A673 (cell line): ENCODE data around the gene CCDC6. TPM values are rescaled to one million over a fixed set of nuclear protein-coding genes. Genes with fewer than 3 reads are reported as not detected.
"Not testable (repeated sequence)": the region's sequence is repeated elsewhere in the genome, so short reads cannot be mapped to it uniquely, and the experiment has no call there.

Experiments used
- BruUV-seq: library from RNA; stranded (reverse); fragments of 400-500 nt; replicated peaks from 2 replicates; lab custom pipeline; 2021; lab: Mats Ljungman, UMichigan
- CTCF ChIA-PET: fragments of 300-600 bp; sonication (Branson Sonifier 250); formaldehyde crosslinking; loops from one replicate; lab custom pipeline; 2022; ENCODE audit warnings: antibody characterized with exemption; lab: Charles Lee
- POLR2A ChIA-PET: fragments of 300-600 bp; sonication (Branson Sonifier 250); formaldehyde crosslinking; loops from one replicate; lab custom pipeline; 2022; ENCODE audit warnings: antibody characterized with exemption; ENCODE audit not compliant: low non-redundant PET; lab: Charles Lee
- DNase-seq: peaks from one replicate; pipeline ENCODE4 v3.0.0-alpha.2; 2015; ENCODE audit warnings: low spot score
- H3K27ac ChIP-seq: fragments of 200-600 bp; sonication (generic); 2 replicates; pipeline ENCODE4 v1.5.1; 2016; ENCODE audit warnings: mixed run types, low read depth, mild to moderate bottlenecking, mixed read lengths, antibody characterized with exemption, low read length; ENCODE audit not compliant: poor library complexity, severe bottlenecking
- H3K27me3 ChIP-seq: fragments of 200-600 bp; sonication (generic); replicated peaks from 2 replicates; pipeline ENCODE4 v1.6.1; 2017; ENCODE audit warnings: mixed run types, low read depth, mild to moderate bottlenecking, mixed read lengths, antibody characterized with exemption, low read length; ENCODE audit not compliant: insufficient read depth, poor library complexity
- H3K36me3 ChIP-seq: fragments of 200-600 bp; sonication (generic); 2 replicates; pipeline ENCODE4 v1.6.1; 2016; ENCODE audit warnings: mixed run types, mild to moderate bottlenecking, mixed read lengths, antibody characterized with exemption, low read length; ENCODE audit not compliant: insufficient read depth, poor library complexity, severe bottlenecking
- H3K4me1 ChIP-seq: fragments of 200-600 bp; sonication (generic); 2 replicates; pipeline ENCODE4 v1.6.1; 2017; ENCODE audit warnings: mixed run types, mild to moderate bottlenecking, mixed read lengths, antibody characterized with exemption, low read length; ENCODE audit not compliant: insufficient read depth, poor library complexity, severe bottlenecking
- H3K4me3 ChIP-seq: fragments of 200-600 bp; sonication (generic); 2 replicates; pipeline ENCODE4 v1.5.1; 2016; ENCODE audit warnings: low read depth, mixed run types, mild to moderate bottlenecking, mixed read lengths, low read length; ENCODE audit not compliant: poor library complexity, severe bottlenecking
- H3K9me3 ChIP-seq: fragments of 200-600 bp; sonication (generic); 2 replicates; pipeline ENCODE4 v1.6.1; 2016; ENCODE audit warnings: mixed run types, low read depth, mild to moderate bottlenecking, mixed read lengths, antibody characterized with exemption, low read length; ENCODE audit not compliant: poor library complexity, severe bottlenecking
- EZH2 ChIP-seq: fragments of 200-600 bp; sonication (generic); IDR thresholded peaks from 2 replicates; pipeline ENCODE4 v1.6.1; 2017; ENCODE audit warnings: borderline replicate concordance, low read depth, mild to moderate bottlenecking, mixed read lengths, antibody characterized with exemption, low read length; ENCODE audit not compliant: poor library complexity, severe bottlenecking
- intact Hi-C: fragments of 100-400 bp; cut with micrococcal nuclease; formaldehyde crosslinking; loops from one replicate; pipeline ENCODE4 v1.10.0; 2022; ENCODE audit not compliant: unreplicated experiment
- total RNA-seq: library from RNA; stranded (reverse); gene quantifications from 2 replicates; pipeline ENCODE4 v1.2.3, GENCODE V29; 2021
- TF ChIP-seq, protein P1 (sequence below): fragments of 300-800, 200-600 bp; sonication (generic); conservative IDR thresholded peaks from 2 replicates; pipeline ENCODE4 v1.5.1; 2017; ENCODE audit warnings: low read depth, mild to moderate bottlenecking, antibody characterized with exemption, low read length, moderate library complexity, mixed read lengths

The CCDC6 gene
- total RNA-seq, 1 experiment from 2014 or later = 28.1 TPM

DNA sequence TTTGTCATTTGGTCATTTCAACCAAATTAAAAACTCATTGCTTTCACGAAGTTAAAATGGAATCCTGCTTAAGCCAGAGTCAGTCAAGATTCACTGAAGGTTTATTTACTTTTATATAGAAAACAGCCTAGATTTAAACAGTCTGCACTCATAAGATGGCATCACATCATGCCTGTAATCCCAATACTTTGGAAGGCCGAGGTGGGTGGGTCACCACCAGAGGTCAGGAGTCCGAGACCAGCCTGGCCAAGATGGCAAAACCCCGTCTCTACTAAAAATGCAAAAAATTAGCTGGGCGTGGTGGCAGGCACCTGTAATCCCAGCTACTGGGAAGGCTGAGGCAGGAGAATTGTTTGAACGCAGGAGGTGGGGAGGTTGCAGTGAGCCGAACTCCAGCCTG is 119.3 kb downstream of the CCDC6 start:
- POLR2A ChIA-PET, H3K27ac ChIP-seq, BruUV-seq, DNase-seq, H3K4me3 ChIP-seq, intact Hi-C loops, CTCF ChIA-PET, H3K9me3 ChIP-seq, H3K27me3 ChIP-seq, H3K36me3 ChIP-seq, H3K4me1 ChIP-seq: not testable (repeated sequence)

DNA sequence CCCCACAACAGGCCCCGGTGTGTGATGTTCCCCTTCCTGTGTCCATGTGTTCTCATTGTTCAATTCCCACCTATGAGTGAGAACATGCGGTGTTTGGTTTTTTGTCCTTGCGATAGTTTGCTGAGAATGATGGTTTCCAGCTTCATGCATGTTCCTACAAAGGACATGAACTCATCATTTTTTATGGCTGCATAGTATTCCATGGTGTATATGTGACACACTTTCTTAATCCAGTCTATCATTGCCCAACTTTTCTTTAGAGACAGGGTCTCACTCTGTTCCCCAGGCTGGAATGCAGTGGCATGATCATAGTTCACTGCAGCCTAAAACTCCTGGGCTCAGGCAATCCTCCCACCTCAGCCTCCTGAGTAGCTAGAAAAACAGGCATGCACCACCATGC is 120.9 kb downstream of the CCDC6 start:
- intact Hi-C loops, H3K36me3 ChIP-seq, BruUV-seq, H3K4me3 ChIP-seq, H3K27ac ChIP-seq, H3K4me1 ChIP-seq, H3K9me3 ChIP-seq, POLR2A ChIA-PET, DNase-seq, H3K27me3 ChIP-seq, CTCF ChIA-PET: not testable (repeated sequence)

DNA sequence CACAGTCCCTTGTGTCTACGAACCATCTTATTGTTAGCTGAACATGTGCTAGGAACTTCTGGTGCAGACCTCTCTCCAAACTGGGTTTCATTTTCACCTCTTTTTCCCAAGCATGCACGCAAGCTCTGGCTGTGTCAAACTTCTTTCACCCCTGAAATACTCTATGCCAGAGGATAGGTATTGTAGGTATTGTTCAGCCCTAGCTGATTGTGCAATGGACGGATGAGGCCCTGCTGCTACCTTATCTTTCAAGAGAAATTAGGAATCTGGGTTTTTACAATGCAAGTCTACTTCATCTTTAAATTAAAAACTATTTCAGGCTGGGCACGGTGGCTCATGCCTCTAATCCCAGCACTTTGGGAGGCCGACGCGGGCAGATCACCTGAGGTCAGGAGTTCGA is 124.8 kb downstream of the CCDC6 start:
- POLR2A ChIA-PET = no interaction called here
- CTCF ChIA-PET = interaction anchor here (0.7 kb wide), 1 partner anchor 9 kb away, joined by 3 read pairs; no protein-coding TSS in a partner anchor
- no peak for TF ChIP-seq EZH2
- TF ChIP-seq, protein P1, sequence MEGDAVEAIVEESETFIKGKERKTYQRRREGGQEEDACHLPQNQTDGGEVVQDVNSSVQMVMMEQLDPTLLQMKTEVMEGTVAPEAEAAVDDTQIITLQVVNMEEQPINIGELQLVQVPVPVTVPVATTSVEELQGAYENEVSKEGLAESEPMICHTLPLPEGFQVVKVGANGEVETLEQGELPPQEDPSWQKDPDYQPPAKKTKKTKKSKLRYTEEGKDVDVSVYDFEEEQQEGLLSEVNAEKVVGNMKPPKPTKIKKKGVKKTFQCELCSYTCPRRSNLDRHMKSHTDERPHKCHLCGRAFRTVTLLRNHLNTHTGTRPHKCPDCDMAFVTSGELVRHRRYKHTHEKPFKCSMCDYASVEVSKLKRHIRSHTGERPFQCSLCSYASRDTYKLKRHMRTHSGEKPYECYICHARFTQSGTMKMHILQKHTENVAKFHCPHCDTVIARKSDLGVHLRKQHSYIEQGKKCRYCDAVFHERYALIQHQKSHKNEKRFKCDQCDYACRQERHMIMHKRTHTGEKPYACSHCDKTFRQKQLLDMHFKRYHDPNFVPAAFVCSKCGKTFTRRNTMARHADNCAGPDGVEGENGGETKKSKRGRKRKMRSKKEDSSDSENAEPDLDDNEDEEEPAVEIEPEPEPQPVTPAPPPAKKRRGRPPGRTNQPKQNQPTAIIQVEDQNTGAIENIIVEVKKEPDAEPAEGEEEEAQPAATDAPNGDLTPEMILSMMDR = no peak
- no peaks in the 10 kb centered on the region for H3K4me1 ChIP-seq
- H3K9me3 ChIP-seq = no peaks in the 10 kb centered on the region
- no peaks in the 10 kb centered on the region for H3K27me3 ChIP-seq
- no peak overlapping the region for H3K27ac ChIP-seq
- no peak for DNase-seq
- intact Hi-C loops = no loop called here
- no TSS peak for BruUV-seq
- H3K4me3 ChIP-seq = no peak overlapping the region
- H3K36me3 ChIP-seq = no peaks in the 10 kb centered on the region

DNA sequence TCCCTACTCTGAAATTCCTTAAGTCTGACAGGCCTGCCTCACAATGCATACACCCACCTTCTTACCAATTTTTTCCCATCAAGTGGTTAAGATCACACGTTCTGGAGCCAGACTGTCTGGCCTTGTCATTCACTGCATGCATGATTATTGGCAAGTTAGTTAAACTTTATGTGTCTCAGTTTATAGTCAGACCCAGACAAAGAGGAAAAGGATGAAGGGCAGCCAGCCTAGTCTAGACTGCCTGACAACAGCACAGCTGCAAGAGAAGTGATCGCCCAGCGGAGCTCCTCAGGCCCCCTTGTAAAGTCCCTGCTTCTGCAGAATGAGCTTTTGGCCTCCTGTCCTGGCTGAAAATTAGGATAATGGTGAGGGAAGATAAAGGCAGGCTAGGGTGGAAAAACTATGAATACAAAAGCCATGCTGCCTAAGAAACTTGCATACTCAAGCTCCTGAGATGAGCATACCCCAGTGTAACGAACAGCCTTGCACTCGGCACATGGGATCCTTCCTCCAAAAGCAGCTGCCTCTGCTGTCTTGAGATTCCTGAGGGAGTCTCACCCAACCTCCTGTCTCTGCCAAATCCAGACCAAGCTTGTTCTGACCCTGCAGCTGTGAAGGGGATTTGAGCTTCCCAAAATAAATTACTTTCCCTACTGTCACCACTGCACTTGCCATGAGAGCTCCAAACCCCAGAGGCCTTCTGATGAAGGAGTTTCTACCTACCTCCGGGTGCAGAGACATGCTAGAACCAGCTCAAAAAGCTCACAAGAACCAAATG is 126.4 kb downstream of the CCDC6 start:
- no peak overlapping the region for H3K27ac ChIP-seq
- no peak for DNase-seq
- intact Hi-C loops = no loop called here
- POLR2A ChIA-PET = no interaction called here
- CTCF ChIA-PET = interaction anchor here (0.8 kb wide), 1 partner anchor 51 kb away, joined by 4 read pairs; no protein-coding TSS in a partner anchor
- H3K4me1 ChIP-seq = no peaks in the 10 kb centered on the region
- H3K9me3 ChIP-seq = no peaks in the 10 kb centered on the region
- BruUV-seq = no TSS peak
- no peaks in the 10 kb centered on the region for H3K27me3 ChIP-seq
- no peaks in the 10 kb centered on the region for H3K36me3 ChIP-seq
- TF ChIP-seq EZH2 = no peak
- TF ChIP-seq, protein P1 = no peak
- no peak overlapping the region for H3K4me3 ChIP-seq
